ENCODE data around the gene SIRT6.
"Not testable (repeated sequence)": the region's sequence is repeated elsewhere in the genome, so short reads cannot be mapped to it uniquely, and the experiment has no call there.

Gene SIRT6

DNA sequence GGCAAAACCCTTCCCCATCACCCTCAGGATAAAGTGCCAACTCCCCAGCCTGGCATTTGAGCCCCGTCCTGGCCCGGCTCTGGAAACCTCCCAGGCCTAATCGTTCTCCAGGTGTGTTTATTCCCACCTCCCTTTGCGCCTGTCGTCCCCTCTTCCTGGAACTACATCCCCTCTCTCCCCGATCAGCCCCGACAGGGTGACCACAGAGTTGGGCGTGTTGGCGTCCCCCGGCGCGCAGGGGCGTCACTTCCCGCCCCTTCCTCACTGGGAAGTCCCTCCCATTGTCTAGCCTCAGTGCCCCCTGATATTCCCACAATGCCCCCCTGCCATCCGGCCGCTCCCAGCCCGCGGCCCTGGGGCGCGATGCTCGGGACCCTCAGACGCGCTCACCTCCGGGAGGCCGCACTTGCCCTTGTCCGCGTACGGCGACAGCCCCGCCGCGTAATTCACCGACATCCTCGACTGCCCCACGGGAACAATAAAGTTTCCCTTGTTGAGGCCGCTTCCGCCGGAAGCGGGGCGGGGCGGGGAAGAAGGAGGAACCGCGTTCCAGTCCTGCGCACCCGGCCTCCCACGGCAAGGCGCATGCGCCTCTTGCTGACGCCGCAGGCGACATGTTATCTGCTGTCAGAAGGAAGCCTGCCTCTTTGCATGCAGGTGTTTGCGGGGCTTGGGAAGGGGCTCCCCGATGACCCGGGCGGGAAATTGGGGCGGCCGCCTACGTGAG, at the start of gene SIRT6, which contains the start of gene ANKRD24:
TSS of gene SIRT6 (minus strand) at position 480 of the 727 bp plus-strand sequence. CDS start at position 456, 24 bp downstream.
TSS of gene ANKRD24 (plus strand) at position 606 of the 727 bp plus-strand sequence. CDS start 3,737 bp downstream, outside the sequence.
- DNase-seq, result peak; percentile 96

DNA sequence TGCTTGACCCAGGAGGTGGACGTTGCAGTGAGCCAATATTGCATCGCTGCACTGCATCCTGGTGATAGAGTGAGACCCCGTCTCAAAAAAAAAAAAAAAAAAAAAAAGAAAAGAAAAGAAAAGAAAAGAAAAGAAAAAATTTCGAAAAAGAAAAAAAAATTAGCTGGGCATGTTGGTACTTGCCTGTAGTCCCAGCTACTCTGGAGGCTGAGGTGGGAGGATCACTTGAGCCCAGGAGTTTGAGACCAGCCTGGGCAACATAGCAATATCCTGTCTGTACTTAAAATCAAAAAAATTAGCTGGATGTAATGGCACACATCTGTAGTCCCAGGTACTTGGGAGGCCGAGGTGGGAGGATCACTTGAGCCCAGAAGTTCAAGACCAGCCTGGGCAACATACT, 49.8 kb upstream of the SIRT6 start:
- DNase-seq, result not testable (repeated sequence)

DNA sequence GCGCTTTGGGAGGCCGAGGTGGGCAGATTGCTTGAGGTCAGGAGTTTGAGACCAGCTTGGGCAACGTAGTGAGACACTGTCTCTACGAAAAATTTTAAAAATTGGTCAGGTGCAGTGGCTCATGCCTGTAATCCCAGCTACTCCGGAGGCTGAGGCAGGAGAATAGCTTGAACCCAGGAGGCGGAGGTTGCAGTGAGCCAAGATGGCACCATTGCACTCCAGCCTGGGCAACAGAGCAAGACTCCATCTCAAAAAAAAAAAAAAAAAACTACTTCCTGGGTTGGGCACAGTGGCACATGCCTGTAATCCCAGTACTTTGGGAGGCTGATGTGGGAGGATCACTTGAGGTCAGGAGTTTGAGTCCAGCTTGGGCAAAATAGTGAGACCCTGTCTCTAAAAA, 49.2 kb upstream of the SIRT6 start:
- not testable (repeated sequence) for DNase-seq

DNA sequence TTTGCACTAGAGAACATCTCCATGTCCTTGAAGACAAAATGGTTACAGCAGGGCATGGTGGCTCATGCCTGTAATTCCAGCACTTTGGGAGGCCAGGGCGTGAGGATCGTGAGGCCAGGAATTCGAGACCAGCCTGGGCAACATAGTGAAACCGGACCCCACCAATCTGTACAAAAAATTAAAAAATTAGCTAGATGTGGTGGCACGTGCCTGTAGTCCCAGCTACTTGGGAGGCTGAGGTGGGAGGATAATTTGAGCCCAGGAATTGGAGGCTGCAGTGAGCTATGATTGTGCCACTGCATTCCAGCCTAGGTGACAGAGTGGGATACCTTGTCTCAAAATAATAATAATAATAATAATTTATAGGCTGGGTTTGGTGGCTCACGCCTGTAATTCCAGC, 47.9 kb upstream of the SIRT6 start:
- not testable (repeated sequence) for DNase-seq

DNA sequence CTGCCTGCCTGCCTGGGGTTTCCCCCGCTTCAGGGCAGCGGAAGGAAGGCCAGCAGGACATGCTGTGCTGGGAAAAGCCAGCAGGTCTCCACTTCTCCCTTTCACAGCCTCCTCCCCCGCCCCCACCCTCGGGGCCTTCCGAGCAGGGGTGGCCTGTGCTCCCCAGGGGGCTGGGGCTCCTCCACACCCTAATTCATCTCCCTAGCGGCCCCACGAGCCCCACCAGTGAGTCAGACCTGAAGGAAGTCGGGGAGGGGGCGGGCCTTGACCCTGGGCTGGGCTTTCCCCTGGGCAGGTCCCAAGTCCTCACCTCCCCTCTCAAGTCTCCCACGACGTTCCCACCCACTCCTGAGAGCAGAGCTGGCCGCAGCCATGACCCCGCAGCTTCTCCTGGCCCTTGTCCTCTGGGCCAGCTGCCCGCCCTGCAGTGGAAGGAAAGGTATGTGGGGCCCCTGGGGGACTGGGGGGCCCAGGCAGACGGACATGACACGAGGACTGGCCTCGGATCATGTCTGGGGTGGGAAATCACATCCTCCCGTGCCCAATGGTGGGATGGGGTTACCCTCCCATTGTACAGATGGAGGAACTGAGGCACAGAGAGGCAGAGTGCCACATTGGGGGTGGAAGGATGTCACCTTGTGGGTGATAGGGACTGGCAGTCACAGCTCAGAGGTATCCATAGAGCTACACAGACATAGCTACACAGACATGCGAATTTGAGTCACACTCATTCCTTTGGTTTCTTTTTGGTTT, 47.0 kb upstream of the SIRT6 start, which contains the start of gene EBI3:
TSS of gene EBI3 (plus strand) at position 345 of the 753 bp plus-strand sequence. CDS start at position 373, 28 bp downstream.
- no peak for DNase-seq

DNA sequence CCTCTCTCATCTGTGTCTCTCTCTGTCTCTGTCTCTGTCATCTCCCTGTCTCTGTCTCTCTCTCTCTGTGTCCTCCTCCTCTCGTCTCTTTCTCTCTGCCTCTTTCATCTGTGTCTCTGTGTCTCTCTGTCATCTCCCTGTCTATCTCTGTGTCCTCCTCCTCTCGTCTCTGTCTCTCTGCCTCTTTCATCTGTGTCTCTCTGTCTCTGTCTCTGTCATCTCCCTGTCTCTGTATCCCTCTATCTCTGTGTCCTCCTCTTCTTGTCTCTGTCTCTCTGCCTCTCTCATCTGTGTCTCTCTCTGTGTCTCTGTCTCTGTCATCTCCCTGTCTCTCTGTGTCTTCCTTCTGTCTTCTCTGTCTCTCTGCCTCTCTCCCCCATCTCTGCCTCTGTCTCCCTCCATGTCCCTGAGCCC, 46.4 kb upstream of the SIRT6 start:
- no peak for DNase-seq

DNA sequence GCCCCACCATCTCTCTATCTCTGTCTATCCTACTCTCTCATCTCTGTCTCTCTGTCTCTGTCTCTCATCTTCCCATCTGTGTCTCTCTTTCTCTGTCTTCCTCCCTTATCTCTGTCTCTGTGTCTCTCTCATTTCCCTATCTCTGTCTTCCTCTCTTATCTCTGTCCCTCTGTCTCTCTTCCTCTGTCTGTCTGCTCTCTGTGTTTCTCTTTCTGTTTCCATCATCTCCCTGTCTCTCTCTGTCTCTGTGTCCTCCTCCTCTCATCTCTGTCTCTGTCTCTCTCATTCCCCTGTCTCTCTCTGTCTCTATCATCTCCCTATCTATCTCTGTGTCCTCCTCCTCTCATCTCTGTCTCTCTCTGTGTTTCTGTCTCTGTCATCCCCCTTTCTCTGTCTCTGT, 45.4 kb upstream of the SIRT6 start:
- DNase-seq, result no peak

DNA sequence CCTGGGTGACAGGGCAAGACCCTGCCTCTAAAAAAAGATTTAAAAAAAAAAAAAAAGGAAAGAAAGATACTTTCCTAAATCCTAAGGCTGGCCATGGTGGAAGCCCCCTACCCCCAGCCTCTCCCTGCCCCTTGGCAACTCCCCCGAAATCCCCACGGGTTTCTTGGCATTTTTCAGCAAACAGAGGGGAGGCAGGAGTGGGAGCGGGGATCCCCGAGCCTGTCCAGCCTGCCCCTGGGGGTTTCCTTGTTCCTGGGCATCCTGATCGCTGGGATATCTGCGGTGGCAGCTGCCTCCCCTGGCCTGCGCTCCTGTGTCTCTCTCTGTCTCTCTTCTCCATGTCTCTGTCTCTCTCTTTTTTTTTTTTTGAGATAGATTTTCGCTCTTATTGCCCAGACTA, 43.5 kb upstream of the SIRT6 start:
- no peak for DNase-seq

DNA sequence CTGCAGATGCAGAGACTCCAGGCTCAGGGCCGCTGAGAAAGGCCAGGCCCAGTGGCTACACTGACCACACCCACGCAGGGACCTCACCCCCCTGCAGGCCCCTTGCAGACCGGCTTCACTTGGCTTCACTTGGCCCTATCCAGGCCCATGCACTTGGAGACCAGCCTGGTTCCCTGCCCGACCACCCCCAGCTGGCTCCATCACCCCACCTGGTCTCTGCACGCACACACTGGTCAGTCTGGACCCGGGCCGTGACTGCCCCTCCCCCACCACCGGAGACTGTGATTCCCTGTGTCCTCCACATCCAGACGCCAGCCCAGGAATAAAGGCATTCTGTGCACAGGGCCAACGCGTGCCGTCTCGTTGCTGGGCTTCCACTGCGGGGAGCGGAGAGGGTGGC, 42.1 kb upstream of the SIRT6 start:
- DNase-seq, result no peak

DNA sequence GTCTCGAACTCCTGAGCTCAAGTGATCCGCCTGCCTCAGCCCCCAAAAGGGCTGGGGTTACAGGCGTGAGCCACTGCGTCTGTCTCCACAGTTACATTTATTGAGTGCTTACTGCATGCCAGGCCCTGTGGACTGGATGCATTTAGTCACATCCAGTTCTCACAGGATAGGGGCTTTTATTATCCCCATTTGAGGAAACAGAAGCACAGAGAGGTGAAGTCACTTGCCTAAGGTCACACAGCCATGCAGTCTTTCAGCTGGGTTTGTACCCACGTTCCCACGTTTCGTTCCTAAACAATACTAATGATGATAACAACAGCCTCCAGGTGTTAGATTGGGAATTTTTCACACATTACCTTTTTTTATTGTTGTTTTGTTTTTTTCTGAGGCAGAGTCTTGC, 37.8 kb upstream of the SIRT6 start:
- no peak for DNase-seq

DNA sequence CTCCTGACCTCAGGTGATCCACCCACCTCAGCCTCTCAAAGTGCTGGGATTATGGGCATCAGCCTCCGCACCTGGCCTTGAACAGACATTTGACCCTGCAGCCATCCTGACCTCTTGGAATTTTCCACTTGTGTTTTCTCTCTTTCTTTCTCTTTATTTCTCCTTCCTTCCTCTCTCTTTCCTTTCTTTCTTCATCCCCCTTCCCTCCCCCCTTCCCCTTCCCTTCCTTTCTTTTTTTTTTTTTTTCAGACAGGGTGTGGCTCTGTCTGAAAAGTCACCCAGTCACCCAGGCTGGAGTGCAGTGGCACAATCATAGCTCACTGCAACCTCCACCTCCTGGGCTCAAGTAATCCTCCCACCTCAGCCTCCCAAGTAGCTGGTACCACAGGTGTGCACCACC, 36.2 kb upstream of the SIRT6 start:
- DNase-seq, result not testable (repeated sequence)

DNA sequence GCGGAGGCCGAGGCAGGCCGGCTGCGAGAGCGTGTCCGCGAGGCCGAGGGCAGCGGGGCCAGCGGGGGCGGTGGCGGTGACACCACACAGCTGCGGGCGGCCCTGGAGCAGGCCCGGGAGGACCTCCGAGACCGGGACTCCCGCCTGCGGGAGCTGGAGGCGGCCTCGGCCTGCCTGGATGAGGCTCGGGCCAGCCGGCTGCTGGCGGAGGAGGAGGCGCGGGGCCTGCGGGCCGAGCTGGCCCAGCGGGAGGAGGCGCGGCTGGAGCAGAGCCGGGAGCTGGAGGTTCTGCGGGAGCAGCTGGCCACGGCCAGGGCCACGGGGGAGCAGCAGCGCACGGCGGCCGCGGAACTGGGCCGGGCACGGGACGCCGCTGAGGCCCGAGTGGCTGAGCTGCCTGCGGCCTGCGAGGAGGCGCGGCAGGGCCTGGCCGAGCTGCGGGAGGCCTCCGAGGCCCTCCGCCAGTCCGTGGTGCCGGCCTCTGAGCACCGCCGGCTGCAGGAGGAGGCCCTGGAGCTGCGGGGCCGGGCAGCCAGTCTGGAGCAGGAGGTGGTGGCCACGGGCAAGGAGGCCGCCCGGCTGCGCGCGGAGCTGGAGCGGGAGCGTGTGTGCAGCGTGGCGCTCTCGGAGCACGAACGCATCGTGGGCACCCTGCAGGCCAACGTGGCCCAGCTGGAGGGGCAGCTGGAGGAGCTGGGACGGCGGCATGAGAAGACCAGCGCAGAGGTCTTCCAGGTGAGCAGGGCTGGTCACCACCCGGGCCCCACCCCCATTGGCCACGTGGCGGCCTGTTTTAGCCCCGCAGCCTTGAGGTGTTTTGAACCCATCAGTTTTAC, 35.3 kb upstream of the SIRT6 start:
- no peak for DNase-seq

DNA sequence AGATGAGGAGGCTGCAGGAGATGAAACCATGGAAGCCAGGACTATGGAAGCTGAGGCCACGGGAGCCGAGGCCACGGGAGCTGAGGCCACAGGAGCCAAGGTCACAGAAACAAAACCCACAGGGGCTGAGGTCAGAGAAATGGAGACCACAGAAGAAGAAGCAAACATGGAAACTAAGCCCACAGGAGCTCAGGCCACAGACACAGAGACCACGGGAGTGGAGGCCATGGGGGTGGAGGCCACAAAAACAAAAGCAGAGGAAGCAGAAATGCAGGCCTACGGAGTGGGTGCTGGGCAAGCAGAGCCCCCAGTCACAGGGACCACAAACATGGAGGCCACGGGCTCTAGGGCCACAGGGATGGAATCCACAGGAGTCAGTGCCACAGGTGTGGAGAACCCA, 34.5 kb upstream of the SIRT6 start:
- no peak for DNase-seq

DNA sequence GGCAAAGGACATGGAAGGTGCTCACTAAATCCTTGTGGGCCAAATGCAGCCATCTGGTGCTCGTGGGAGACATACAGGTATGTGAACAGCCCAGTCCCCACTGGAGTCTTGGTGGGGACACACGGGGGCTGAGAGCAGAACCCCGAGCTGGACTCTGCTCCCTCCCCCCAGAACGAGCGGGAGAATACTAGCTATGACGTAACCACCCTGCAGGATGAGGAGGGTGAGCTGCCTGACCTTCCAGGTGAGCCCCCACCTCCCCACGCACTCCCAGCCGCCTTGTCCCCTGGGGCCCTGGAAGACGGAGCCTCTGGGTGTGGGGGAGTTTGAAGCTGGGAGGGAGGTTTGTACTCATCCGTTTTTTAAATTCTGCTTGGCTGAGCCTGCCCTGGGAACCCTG, 33.4 kb upstream of the SIRT6 start:
- no peak for DNase-seq

DNA sequence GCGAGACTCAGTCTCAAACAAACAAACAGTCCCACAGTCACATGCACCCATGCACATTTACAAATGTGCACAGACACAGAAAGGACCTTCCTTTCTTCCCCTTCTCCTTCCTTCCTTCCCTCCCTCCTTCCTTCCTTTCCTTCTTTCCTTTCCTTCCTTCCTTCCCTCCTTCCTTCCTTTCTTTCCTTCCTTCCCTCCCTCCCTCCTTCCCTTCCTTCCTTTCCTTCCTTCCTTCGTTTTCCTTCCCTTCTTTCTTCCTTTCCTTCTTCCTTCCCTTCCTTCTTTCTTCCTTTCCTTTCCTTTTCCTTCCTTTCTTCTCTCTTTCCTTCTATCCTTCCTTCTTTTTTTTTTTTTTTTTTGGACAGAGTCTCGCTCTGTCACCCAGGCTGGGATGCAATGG, 30.8 kb upstream of the SIRT6 start:
- DNase-seq, result no peak

DNA sequence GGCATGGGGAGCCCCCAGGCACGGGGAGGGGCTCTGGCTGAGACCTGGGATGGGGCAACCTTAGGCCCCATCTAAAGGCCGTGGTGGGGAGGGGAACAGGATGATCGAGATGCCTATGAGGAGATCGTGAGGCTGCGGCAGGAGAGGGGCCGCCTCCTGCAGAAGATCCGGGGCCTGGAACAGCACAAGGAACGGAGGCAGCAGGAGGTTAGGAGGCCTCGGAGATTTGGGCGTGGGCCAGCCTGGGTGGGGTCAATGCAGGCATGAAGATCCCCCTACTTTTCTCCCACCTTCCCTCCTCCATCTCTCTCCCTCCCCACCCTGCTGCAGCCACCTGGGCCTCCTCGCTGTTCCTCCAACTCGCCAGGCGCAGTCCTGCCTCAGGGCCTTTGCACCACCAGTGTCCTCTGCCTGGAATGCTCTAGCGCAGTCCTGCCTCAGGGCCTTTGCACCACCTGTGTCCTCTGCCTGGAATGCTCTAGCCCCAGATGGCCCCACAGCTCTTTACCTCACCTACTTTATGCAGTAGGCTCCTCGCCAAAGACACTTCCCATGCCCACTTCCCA, 27.9 kb upstream of the SIRT6 start:
- no peak for DNase-seq

DNA sequence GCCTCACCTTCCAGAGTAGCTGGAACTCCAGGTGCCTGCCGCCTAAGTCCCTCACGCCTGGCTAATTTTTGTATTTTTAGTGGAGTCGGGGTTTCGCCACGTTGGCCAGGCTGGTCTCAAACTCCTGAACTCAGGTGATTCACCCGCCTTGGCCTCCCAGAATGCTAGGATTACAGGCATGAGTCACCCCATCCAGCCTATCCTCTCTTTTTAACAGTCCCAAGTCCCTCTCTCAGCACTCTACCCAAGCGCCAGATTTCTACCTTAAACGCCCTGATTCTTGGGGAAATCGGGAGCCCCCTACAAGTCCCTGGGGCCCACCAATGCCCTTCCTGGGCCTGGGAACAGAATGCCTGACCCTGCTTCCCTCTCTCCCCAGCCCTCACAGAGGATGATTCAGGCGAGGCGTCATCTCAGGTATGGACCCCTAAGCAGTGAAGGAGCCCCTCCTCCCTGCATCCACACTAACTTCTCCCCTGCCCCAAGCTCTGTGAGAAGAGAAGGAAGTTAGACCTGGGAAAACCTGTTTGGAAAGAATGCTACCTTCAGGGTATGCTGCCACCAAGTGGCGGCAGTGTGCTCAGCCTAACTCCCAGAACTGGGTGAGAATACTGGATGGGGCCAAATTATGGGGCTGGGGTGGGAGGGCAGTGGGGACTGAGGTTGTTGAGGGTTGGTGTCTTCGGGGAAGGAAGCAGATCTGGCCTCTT, 26.2 kb upstream of the SIRT6 start:
- DNase-seq, result peak; percentile 41

DNA sequence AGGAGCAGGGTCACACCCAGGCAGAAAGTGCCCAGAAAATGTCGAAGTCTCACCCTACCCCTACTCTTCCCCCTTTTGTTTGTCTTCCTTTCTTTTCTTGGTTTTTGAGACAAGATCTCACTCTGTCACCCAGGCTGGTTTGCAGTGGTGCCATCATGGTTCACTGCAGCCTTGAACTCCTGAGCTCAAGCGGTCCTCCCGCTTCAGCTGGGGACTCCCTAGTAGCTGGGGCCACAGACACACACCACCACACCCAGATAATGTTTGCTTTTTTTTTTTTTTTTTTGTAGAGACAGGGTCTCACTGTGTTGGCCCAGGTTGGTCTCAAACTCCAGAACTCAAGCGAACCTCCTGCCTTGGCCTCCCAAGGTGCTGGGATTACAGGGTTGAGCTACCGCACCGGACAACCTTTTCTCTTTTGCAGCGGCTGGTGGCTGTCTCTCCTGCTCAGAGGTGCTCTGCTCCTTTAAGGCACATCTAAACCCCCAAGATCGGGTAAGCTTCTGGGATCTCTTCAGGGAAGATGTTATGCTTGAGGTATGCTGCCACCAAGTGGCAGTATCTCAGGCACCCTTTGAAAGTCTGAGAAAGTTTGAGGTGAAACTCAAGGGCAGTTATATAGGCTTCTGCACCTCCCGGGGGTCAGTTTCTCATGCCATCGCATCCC, 24.6 kb upstream of the SIRT6 start:
- peak; percentile 72 for DNase-seq

DNA sequence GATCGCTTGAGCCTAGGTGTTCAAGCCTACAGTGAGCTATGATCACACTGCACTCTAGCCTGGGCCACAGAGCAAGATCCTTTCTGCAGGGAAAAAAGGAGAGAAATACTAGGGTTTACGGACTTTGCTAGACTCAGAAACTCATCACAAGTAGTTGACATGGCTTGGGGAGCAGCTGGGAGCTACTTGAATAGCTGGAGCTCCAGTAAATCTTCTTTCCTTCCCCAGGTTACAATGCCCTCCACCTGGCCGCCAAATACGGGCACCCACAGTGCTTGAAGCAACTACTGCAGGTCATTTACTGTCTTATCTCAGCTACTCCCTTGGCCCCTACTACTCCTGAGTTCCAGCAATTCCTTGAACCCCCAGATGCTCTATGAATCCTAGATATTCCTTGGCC, 19.4 kb upstream of the SIRT6 start:
- DNase-seq, result no peak

DNA sequence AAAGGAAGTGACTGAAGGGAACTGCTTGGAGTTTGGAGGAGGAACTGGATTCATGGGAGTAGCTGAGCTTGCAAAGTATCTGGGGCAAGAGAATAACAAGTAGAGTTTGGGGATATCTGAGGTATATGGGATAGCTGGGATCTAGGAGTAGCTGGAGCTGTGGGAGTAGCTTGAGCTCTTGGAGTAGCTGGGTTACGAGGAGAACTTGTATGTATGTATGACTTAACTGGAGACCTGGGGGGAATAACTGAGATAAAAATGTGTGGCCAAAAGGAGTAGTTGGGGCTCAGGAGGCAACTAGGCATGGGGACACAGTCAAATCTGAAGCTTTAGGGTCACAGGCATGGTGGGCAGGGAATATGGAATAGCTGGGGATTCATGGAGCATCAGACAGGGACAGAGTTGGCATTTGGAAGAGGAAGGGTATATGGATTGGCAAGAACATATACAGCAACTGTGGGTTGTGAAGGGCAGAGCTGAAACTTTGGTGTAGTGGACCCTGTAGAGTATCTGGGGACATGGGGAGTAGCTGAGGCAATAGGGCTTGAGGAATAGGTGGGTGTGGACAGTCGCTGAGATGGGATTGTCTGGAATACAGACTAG, 18.7 kb upstream of the SIRT6 start:
- DNase-seq, result no peak

DNA sequence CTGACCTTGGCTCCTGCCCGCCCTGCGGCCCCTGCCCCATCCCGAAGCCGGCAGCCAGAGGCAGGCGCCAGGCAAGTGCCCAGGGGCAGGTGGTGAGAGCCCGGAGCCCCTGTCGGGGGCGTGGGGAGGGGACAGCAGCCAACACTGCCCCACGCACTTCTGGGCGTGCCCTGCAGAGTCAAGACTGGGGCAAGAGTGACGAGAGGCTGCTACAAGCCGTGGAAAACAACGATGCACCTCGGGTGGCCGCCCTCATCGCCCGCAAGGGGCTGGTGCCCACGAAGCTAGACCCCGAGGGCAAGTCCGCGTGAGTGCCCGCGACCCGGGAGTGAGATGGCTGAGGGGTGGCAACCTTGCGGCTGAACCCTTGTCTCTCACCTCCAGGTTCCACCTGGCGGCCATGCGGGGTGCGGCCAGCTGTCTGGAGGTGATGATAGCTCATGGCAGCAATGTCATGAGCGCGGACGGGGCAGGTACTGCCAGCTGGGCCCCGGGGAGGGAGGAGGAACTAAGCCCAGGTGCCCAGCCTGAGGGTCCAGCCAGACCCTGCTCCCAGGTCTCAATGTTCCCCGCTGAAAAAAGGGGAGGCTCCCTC, 17.4 kb upstream of the SIRT6 start:
- DNase-seq, result no peak
